PC-9 (cell line): ENCODE measurements around the gene SYT15. TPM values are rescaled to one million over a fixed set of nuclear protein-coding genes. Genes with fewer than 3 reads are reported as not detected.

Source experiments
- BruUV-seq: library from RNA; stranded (reverse); fragments of 400-500 nt; replicated peaks from 2 replicates; lab custom pipeline; 2021; lab: Mats Ljungman, UMichigan
- CTCF ChIA-PET: fragments of 300-600 bp; sonication (Branson Sonifier 250); formaldehyde crosslinking; loops from one replicate; lab custom pipeline; 2022; ENCODE audit warnings: antibody characterized with exemption; lab: Charles Lee
- POLR2A ChIA-PET: fragments of 300-600 bp; sonication (Branson Sonifier 250); formaldehyde crosslinking; loops from one replicate; lab custom pipeline; 2022; ENCODE audit warnings: antibody characterized with exemption; ENCODE audit not compliant: unreplicated experiment; lab: Charles Lee
- DNase-seq, 2 experiments: peaks; one replicate each; pipeline versions ENCODE4 v3.0.0 to v3.0.0-alpha.2; 2015 to 2022; ENCODE audit warnings: mixed read lengths in 1 of 2
- H2AFZ ChIP-seq: fragments of 200-600 bp; sonication (generic); 2 replicates; pipeline ENCODE4 v1.8.1; 2017; ENCODE audit warnings: antibody characterized with exemption
- H3F3A ChIP-seq: fragments of 200-600 bp; sonication (generic); 2 replicates; pipeline ENCODE4 v1.8.1; 2017; ENCODE audit warnings: antibody characterized with exemption, mild to moderate bottlenecking, low read depth; ENCODE audit not compliant: insufficient read depth
- H3K27ac ChIP-seq: fragments of 200-600 bp; sonication (generic); 2 replicates; pipeline ENCODE4 v1.6.1; 2016; ENCODE audit warnings: mixed run types
- H3K27me3 ChIP-seq: fragments of 200-600 bp; sonication (generic); 2 replicates; pipeline ENCODE4 v1.6.1; 2016; ENCODE audit warnings: low read depth, mixed run types; ENCODE audit not compliant: insufficient read depth
- H3K36me3 ChIP-seq: fragments of 200-600 bp; sonication (generic); 2 replicates; pipeline ENCODE4 v1.6.1; 2016; ENCODE audit warnings: low read depth, mixed run types
- H3K4me1 ChIP-seq: fragments of 200-600 bp; sonication (generic); replicated peaks from 2 replicates; pipeline ENCODE4 v1.6.1; 2016; ENCODE audit warnings: mixed run types; ENCODE audit not compliant: insufficient read depth
- H3K4me2 ChIP-seq: fragments of 200-600 bp; sonication (generic); 2 replicates; pipeline ENCODE4 v1.6.1; 2017; ENCODE audit warnings: mixed run types
- H3K4me3 ChIP-seq: fragments of 200-600 bp; sonication (generic); 2 replicates; pipeline ENCODE4 v1.6.1; 2016; ENCODE audit warnings: mixed run types
- H3K79me2 ChIP-seq: fragments of 200-600 bp; sonication (generic); 2 replicates; pipeline ENCODE4 v1.6.1; 2017; ENCODE audit warnings: low read depth, mixed run types
- H3K9me2 ChIP-seq: fragments of 200-600 bp; sonication (generic); 2 replicates; pipeline ENCODE4 v1.8.1; 2017; ENCODE audit warnings: mild to moderate bottlenecking; ENCODE audit not compliant: insufficient read depth
- H3K9me3 ChIP-seq: fragments of 200-600 bp; sonication (generic); 2 replicates; pipeline ENCODE4 v1.8.1; 2016; ENCODE audit warnings: low read depth; ENCODE audit not compliant: insufficient read depth
- H4K20me1 ChIP-seq: fragments of 200-600 bp; sonication (generic); 2 replicates; pipeline ENCODE4 v1.8.1; 2017; ENCODE audit not compliant: insufficient read depth
- EZH2 ChIP-seq: fragments of 200-600 bp; sonication (generic); IDR thresholded peaks from 2 replicates; pipeline ENCODE4 v1.8.0; 2017; ENCODE audit warnings: antibody characterized with exemption, low read depth
- intact Hi-C: fragments of 100-400 bp; cut with micrococcal nuclease; formaldehyde crosslinking; loops from one replicate; pipeline ENCODE4 v1.10.0; 2022; ENCODE audit not compliant: unreplicated experiment
- total RNA-seq: library from RNA; stranded (reverse); gene quantifications from 2 replicates; pipeline ENCODE4 v1.2.3, GENCODE V29; 2021
- TF ChIP-seq, protein P1 (sequence below): fragments of 200-600 bp; sonication (generic); conservative IDR thresholded peaks from 2 replicates; pipeline ENCODE4 v1.6.1; 2017; ENCODE audit warnings: mixed run types, antibody characterized with exemption, mild to moderate bottlenecking, moderate library complexity

Gene SYT15
- total RNA-seq, 1 experiment from 2014 or later, result 1.9 TPM

DNA sequence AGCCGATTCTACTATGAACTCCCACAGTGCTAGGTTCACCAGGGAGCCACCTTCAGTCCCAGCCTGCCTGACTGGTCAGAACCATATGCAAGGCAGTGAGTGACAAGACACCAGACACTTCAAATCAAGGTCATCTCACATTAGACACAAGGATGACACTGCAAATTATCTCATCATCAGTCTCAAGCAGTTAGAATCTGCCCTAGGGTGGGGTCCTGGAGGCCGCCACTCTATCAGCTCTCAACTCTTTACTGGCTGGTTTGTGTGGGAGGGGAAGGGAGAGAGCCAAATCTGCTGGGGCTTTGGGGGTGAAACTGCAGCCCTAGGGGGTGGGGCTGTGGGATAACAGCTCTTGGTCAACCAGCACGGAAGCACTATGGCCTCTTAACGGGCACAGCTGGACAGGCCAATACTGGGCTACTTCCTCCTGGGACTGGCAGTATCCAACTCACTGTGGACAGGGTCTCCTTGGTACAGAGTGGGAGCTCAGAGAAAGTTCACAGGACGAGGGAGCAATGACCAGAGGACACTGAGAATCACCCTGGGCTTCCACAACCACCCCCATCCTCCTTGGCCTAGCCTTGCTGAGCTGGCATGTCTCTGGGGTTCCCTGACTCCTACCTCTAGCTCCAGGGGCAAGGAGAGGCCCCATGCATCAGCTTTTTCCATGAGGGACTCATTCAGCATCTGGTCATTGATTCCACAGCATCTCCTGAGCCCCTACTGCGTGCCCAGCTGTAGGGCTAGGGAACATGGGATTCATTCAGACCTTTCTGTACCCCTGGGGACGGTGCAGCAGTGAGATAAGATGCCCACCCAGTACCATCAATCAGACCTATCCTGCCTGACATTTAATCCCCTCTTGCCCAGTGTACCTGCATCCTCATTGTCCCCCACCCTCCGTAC lies 27.9 kb upstream of the SYT15 start:
- intact Hi-C loops, result no loop called here
- BruUV-seq, result no TSS peak
- ChIA-PET POLR2A (interaction anchor here (0.6 kb wide), 1 partner anchor 1467 kb away, joined by 3 read pairs; no protein-coding TSS in a partner anchor), CTCF (interaction anchor here (0.6 kb wide), 1 partner anchor 763 kb away, joined by 3 read pairs; no protein-coding TSS in a partner anchor)
- no peaks in the 10 kb centered on the region for H4K20me1 ChIP-seq
- H3F3A ChIP-seq, result no peaks in the 10 kb centered on the region
- no peak overlapping the region for H3K4me3 ChIP-seq
- TF ChIP-seq, protein P1, sequence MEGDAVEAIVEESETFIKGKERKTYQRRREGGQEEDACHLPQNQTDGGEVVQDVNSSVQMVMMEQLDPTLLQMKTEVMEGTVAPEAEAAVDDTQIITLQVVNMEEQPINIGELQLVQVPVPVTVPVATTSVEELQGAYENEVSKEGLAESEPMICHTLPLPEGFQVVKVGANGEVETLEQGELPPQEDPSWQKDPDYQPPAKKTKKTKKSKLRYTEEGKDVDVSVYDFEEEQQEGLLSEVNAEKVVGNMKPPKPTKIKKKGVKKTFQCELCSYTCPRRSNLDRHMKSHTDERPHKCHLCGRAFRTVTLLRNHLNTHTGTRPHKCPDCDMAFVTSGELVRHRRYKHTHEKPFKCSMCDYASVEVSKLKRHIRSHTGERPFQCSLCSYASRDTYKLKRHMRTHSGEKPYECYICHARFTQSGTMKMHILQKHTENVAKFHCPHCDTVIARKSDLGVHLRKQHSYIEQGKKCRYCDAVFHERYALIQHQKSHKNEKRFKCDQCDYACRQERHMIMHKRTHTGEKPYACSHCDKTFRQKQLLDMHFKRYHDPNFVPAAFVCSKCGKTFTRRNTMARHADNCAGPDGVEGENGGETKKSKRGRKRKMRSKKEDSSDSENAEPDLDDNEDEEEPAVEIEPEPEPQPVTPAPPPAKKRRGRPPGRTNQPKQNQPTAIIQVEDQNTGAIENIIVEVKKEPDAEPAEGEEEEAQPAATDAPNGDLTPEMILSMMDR, result no peak
- TF ChIP-seq EZH2, result no peak
- no peak overlapping the region for H3K27ac ChIP-seq
- DNase-seq, result no peak
- H2AFZ ChIP-seq, result no peak overlapping the region
- H3K79me2 ChIP-seq, result no peaks in the 10 kb centered on the region
- no peaks in the 10 kb centered on the region for H3K4me1 ChIP-seq
- H3K9me3 ChIP-seq, result no peaks in the 10 kb centered on the region
- H3K27me3 ChIP-seq, result no peaks in the 10 kb centered on the region
- H3K9me2 ChIP-seq, result no peaks in the 10 kb centered on the region
- H3K36me3 ChIP-seq, result no peaks in the 10 kb centered on the region
- H3K4me2 ChIP-seq, result no peak overlapping the region

DNA sequence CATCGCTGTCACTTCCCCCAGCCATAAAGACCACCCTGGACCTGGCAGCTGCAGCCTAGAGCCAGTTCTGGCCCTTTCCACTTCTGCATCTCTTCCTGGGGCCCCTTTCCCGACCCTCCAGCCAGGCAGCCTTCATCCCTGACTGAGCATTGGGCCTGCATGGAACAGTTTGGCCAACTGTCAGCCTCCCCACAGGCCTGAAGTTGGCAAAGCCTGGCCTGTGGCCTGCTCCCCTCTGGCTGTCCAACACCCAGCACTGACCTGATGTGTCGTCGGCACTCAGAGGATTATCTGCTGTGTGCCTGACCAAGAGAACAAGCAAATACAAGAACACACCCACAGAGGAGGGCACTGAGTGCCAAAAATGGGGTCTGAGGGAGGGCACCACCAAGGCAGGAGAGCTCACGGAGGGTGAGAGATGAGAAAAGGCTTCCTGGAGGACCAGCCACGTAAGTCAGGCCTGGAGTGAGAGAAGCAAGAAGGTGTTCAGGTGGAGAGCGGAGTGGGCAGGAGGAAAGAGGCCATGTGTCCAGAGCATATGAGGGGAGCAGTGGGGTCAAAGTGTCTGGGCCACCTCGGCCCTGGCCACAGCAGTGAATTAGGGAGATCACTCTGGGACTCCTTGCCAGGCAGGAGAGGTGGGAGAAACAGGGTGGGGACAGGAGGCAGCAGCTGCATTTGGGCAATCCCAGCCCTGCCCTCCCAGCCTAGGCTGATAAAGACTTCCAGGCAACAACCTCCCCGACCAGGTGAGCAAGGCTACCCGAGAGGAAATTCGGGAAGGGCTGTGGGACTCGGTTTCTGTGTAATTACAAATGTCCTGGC lies 27.0 kb upstream of the SYT15 start:
- no peaks in the 10 kb centered on the region for H3K36me3 ChIP-seq
- H3K4me2 ChIP-seq, result no peak overlapping the region
- no peaks in the 10 kb centered on the region for H3K27me3 ChIP-seq
- no TSS peak for BruUV-seq
- TF ChIP-seq, protein P1, result no peak
- no peaks in the 10 kb centered on the region for H3K9me3 ChIP-seq
- intact Hi-C loops, result no loop called here
- no peaks in the 10 kb centered on the region for H3K4me1 ChIP-seq
- no peaks in the 10 kb centered on the region for H3K9me2 ChIP-seq
- no peaks in the 10 kb centered on the region for H3F3A ChIP-seq
- ChIA-PET CTCF (no interaction called here), POLR2A (no interaction called here)
- no peaks in the 10 kb centered on the region for H4K20me1 ChIP-seq
- H3K79me2 ChIP-seq, result no peaks in the 10 kb centered on the region
- no peak for DNase-seq
- H3K27ac ChIP-seq, result no peak overlapping the region
- H2AFZ ChIP-seq, result no peak overlapping the region
- H3K4me3 ChIP-seq, result no peak overlapping the region

DNA sequence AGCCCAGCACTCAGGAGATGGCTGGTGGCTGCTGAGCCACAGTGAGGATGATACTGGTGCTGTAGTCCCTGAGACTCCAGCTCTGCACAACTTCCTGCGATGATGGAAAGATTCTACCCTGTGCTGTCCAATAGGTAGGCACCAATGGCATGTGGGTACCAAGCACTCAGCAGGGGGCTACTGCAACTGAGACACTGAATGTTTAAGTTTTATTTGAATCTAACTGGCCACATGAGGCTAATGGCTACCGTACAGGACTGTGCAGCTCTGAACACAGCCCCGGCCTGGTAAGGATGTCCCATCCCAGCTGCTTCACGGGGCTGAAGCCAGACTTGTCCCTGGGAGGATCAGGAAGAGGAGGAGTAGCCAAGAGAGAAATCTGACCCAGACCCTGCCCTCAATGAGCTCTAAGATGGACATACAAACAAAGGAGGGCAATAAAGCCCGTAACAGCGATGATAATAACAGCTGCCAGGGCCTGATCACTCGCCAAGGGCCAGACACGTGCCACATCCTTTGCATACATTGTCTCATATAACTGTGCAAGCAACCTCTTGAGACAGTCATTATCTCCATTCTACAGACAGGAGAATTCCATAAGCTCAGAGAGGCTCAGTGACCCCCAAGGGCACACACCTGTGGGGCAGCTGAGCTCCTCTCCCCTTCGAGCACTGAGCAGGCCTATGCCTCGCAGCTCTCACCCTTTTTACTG lies 26.2 kb upstream of the SYT15 start:
- POLR2A ChIA-PET, result no interaction called here
- H3K27me3 ChIP-seq, result no peaks in the 10 kb centered on the region

More for the DNA sequence above, 26.2 kb upstream of the SYT15 start:
- no peaks in the 10 kb centered on the region for H3K4me1 ChIP-seq
- no peaks in the 10 kb centered on the region for H3K9me2 ChIP-seq
- H2AFZ ChIP-seq, result no peak overlapping the region
- no peak for TF ChIP-seq EZH2
- TF ChIP-seq, protein P1, result no peak
- no peak overlapping the region for H3K4me3 ChIP-seq
- intact Hi-C loops, result no loop called here
- no peak for DNase-seq
- no peaks in the 10 kb centered on the region for H4K20me1 ChIP-seq
- CTCF ChIA-PET, result no interaction called here
- H3F3A ChIP-seq, result no peaks in the 10 kb centered on the region
- no TSS peak for BruUV-seq
- no peak overlapping the region for H3K27ac ChIP-seq
- no peaks in the 10 kb centered on the region for H3K79me2 ChIP-seq
- H3K4me2 ChIP-seq, result no peak overlapping the region
- no peaks in the 10 kb centered on the region for H3K9me3 ChIP-seq
- no peaks in the 10 kb centered on the region for H3K36me3 ChIP-seq
